K562 (cell line): Measurements from ENCODE around the gene ZBTB9. TPM values are rescaled to one million over a fixed set of nuclear protein-coding genes. Genes with fewer than 3 reads are reported as not detected.
"Not testable (repeated sequence)": the region's sequence is repeated elsewhere in the genome, so short reads cannot be mapped to it uniquely, and the experiment has no call there.

Experiments used
- ATAC-seq: fragments of 200-7000 bp; cut with Tn5 transposase; 3 replicates; pipeline ENCODE4 v1.9.1; 2020; ENCODE audit warnings: moderate library complexity
- BruUV-seq: library from RNA; stranded (reverse); fragments of 400-500 nt; replicated peaks from 2 replicates; lab custom pipeline; 2021; lab: Mats Ljungman, UMichigan
- CTCF ChIA-PET: fragments of 300-600 bp; formaldehyde crosslinking; extraction: SDS; loops from one replicate; lab custom pipeline; 2021; ENCODE audit warnings: low intra/inter-chr PET ratio; lab: Yijun Ruan, JAX
- POLR2A ChIA-PET: fragments of 300-600, 350-650 bp; sonication (Branson Sonifier 250); formaldehyde crosslinking; extraction: SDS; loops from one replicate; lab custom pipeline; 2021; ENCODE audit warnings: antibody characterized with exemption, inconsistent platforms; lab: Yijun Ruan, JAX
- DNase-seq, 4 experiments: peaks; one replicate each; pipeline versions ENCODE4 v3.0.0 to v3.0.0-alpha.2; 2011 to 2018; ENCODE audit warnings: low spot score in 3 of 4, mixed read lengths in 3 of 4; ENCODE audit errors: extremely low read depth in 1 of 4
- FAIRE-seq: peaks from 2 replicates; lab custom pipeline; 2011; peaks lifted over from hg19 to GRCh38; lab: Jason Lieb, UNC
- H2AFZ ChIP-seq: 2 replicates; pipeline ENCODE4 v1.6.0; 2011; ENCODE audit warnings: low read depth, low read length, control low read depth, inconsistent platforms
- H3K27ac ChIP-seq: fragments of 200-600 bp; 3 replicates; pipeline ENCODE4 v1.8.0; 2011; ENCODE audit warnings: low read depth, mild to moderate bottlenecking, control low read depth, inconsistent platforms, low read length, moderate library complexity, mixed read lengths; ENCODE audit errors: extremely low read depth
- H3K27me3 ChIP-seq, 2 experiments: fragments of 300-600 bp in 1 of 2; 2 replicates in 1 of 2; 3 replicates in 1 of 2; pipeline versions ENCODE4 v1.6.0 to v1.8.0; 2011; ENCODE audit warnings: inconsistent platforms in 2 of 2, low read length in 2 of 2, mild to moderate bottlenecking in 1 of 2, mixed read lengths in 1 of 2, moderate library complexity in 1 of 2; ENCODE audit not compliant: control insufficient read depth in 2 of 2, insufficient read depth in 2 of 2
- H3K36me3 ChIP-seq: fragments of 300-600 bp; 3 replicates; pipeline ENCODE4 v1.8.0; 2011; ENCODE audit warnings: mild to moderate bottlenecking, low read length, inconsistent platforms; ENCODE audit not compliant: control insufficient read depth, insufficient read depth
- H3K4me1 ChIP-seq, 2 experiments: fragments of 200-600 bp in 1 of 2; replicated peaks in 1 of 2; 2 replicates in 1 of 2; 3 replicates in 1 of 2; pipeline versions ENCODE4 v1.5.1 to v1.8.0; 2011; ENCODE audit warnings: inconsistent platforms in 2 of 2, low read length in 2 of 2, mild to moderate bottlenecking in 1 of 2, mixed read lengths in 1 of 2, moderate library complexity in 1 of 2; ENCODE audit not compliant: control insufficient read depth in 2 of 2, insufficient read depth in 2 of 2
- H3K4me2 ChIP-seq: 2 replicates; pipeline ENCODE4 v1.6.1; 2011; ENCODE audit warnings: low read length, control low read depth, inconsistent platforms, mixed read lengths; ENCODE audit not compliant: insufficient read depth
- H3K4me3 ChIP-seq: fragments of 200-600 bp; sonication (generic), shearing (Covaris generic); 2 replicates; pipeline ENCODE4 v1.5.1; 2016; ENCODE audit warnings: control low read depth, inconsistent platforms
- H3K79me2 ChIP-seq: fragments of 200-600 bp; 3 replicates; pipeline ENCODE4 v1.8.0; 2011; ENCODE audit warnings: low read length, inconsistent platforms; ENCODE audit not compliant: control insufficient read depth, insufficient read depth
- H3K9ac ChIP-seq, 2 experiments: 2 replicates each; pipeline versions ENCODE4 v1.6.0 to v1.6.1; 2011; ENCODE audit warnings: low read depth in 2 of 2, low read length in 2 of 2, control low read depth in 1 of 2, inconsistent platforms in 1 of 2, mild to moderate bottlenecking in 1 of 2, mixed read lengths in 1 of 2; ENCODE audit not compliant: insufficient read depth in 1 of 2
- H3K9me1 ChIP-seq: one replicate; pipeline ENCODE4 v1.6.0; 2011; ENCODE audit warnings: inconsistent platforms, mild to moderate bottlenecking, low read length, moderate library complexity; ENCODE audit not compliant: control insufficient read depth, insufficient read depth
- H3K9me3 ChIP-seq: replicated peaks from 2 replicates; pipeline ENCODE4 v1.5.1; 2011; ENCODE audit warnings: low read depth, low read length, inconsistent platforms; ENCODE audit not compliant: control insufficient read depth, insufficient read depth
- H4K20me1 ChIP-seq: replicated peaks from 2 replicates; pipeline ENCODE4 v1.6.1; 2011; ENCODE audit warnings: low read length, inconsistent platforms, mixed read lengths; ENCODE audit not compliant: control insufficient read depth, insufficient read depth
- DACH1 ChIP-seq: fragments of 450-650 bp; IDR thresholded peaks from 2 replicates; pipeline ENCODE4 v1.6.1; 2018; ENCODE audit not compliant: partially characterized antibody
- TRIM24 ChIP-seq, 2 experiments: fragments of 450-650 bp; IDR thresholded peaks; 2 replicates each; pipeline ENCODE4 v1.6.1; 2016
- TRIM28 ChIP-seq: fragments of 450-650 bp; IDR thresholded peaks from 2 replicates; pipeline ENCODE4 v1.6.1; 2017
- WGBS: fragments of 100-300 bp; shearing (Covaris generic); methylation state at CpG from one replicate; pipeline ENCODE4 v1.1.6; 2016; ENCODE audit warnings: low coverage, mixed read lengths; ENCODE audit not compliant: insufficient coverage; ENCODE audit errors: missing lambda C conversion rate; 5-methylcytosine and 5-hydroxymethylcytosine counted together
- in situ Hi-C: fragments of 300-500 bp; cut with MboI; formaldehyde crosslinking; loops from 4 replicates; pipeline ENCODE4 v1.15.0; 2018; ENCODE audit warnings: inconsistent platforms, mixed read lengths
- intact Hi-C: fragments of 100-400 bp; cut with micrococcal nuclease; formaldehyde crosslinking; loops from 2 replicates; pipeline ENCODE4 v1.14.2; 2022
- polyA plus RNA-seq, 8 experiments: library from polyadenylated mRNA; depleted of rRNA in 4 of 8; stranded (reverse) in 5 of 8; unstranded in 3 of 8; fragments of >200 nt; fragmentation: Nextera tagmentation in 2 of 8; fragmentation: Illumina TruSeq in 1 of 8; extraction: Ambion mirVana in 2 of 8; extraction: Trizol in 1 of 8; gene quantifications; 2 replicates each; pipeline versions ENCODE4 v1.2.1 to v1.2.3, GENCODE V29; 2011 to 2014; ENCODE audit warnings: inconsistent platforms in 1 of 8, missing spikeins in 1 of 8
- total RNA-seq, 7 experiments: library from RNA; depleted of rRNA in 6 of 7; stranded (reverse); fragments of >200 nt in 6 of 7; fragmentation: Illumina TruSeq in 2 of 7; extraction: Trizol in 2 of 7; gene quantifications; 2 replicates each; pipeline versions ENCODE4 v1.2.1 to v1.2.3, GENCODE V29; 2011 to 2021; ENCODE audit warnings: low replicate concordance in 1 of 7
- TF ChIP-seq, protein P1 (sequence below): fragments of 450-650 bp; IDR thresholded peaks from 2 replicates; pipeline ENCODE4 v1.6.1; 2018; ENCODE audit warnings: mild to moderate bottlenecking, low read depth; ENCODE audit not compliant: partially characterized antibody
- TF ChIP-seq, protein P2 (sequence below): IDR thresholded peaks from 3 replicates; pipeline ENCODE4 v1.6.1; 2011; ENCODE audit warnings: borderline replicate concordance, mild to moderate bottlenecking, moderate library complexity; ENCODE audit not compliant: insufficient read length; ENCODE audit errors: extremely low read depth

The ZBTB9 gene
- total and polyA plus RNA-seq, 9 of the 15 experiments (the other 6 are each of a cell fraction or from before 2014, with no cell fraction given): 1.9 to 19.5 (median 10.4) TPM

DNA sequence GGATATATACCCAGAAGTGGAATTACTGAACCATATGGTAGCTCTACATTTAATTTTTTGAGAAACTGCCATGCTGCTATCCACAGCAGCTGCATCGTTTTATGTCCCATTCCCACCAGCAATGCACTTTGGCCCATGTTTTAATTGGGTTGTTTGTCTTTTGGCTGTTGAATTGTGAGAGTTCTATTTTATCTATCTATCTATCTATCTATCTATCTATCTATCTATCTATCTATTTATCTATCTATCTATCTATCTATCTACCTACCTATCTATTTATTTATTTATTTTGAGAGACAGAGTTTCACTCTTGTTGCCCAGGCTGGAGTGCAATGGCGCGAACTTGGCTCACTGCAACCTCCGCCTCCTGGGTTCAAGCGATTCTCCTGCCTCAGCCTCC lies 28.2 kb downstream of the ZBTB9 start:
- POLR2A ChIA-PET, CTCF ChIA-PET, H3K4me1 ChIP-seq, BruUV-seq, H3K36me3 ChIP-seq, H2AFZ ChIP-seq, H3K9ac ChIP-seq, H3K9me1 ChIP-seq, H3K27ac ChIP-seq, H4K20me1 ChIP-seq, FAIRE-seq, H3K4me2 ChIP-seq, ATAC-seq, DNase-seq, H3K79me2 ChIP-seq, in situ Hi-C loops, H3K27me3 ChIP-seq, H3K4me3 ChIP-seq, H3K9me3 ChIP-seq, intact Hi-C loops: not testable (repeated sequence)
- 60% methylated on average over 5 of the region's 5 CpGs for WGBS
- TF ChIP-seq DACH1: peak; percentile 93

DNA sequence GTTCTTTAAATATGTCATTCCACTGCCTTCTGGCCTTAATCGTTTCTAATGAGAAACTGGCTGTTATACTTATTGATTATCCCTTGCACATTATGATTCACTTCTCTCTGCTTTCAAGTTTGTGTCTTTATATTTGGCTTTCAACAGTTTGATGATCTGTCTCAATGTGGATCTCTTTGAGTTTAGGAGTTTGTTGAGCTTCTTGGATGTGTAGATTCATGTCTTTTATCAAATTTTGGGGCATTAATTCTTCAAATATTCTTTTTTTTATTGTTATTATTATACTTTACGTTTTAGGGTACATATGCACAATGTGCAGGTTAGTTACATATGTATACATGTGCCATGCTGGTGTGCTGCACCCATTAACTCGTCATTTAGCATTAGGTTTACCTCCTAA lies 29.3 kb downstream of the ZBTB9 start:
- WGBS: 8% methylated on average over 2 of the region's 3 CpGs
- CTCF ChIA-PET: no interaction called here
- TF ChIP-seq, protein P1, sequence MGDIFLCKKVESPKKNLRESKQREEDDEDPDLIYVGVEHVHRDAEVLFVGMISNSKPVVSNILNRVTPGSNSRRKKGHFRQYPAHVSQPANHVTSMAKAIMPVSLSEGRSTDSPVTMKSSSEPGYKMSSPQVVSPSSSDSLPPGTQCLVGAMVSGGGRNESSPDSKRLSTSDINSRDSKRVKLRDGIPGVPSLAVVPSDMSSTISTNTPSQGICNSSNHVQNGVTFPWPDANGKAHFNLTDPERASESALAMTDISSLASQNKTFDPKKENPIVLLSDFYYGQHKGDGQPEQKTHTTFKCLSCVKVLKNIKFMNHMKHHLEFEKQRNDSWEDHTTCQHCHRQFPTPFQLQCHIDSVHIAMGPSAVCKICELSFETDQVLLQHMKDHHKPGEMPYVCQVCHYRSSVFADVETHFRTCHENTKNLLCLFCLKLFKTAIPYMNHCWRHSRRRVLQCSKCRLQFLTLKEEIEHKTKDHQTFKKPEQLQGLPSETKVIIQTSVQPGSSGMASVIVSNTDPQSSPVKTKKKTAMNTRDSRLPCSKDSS: peak; percentile 14
- TF ChIP-seq TRIM24 (IDR thresholded peaks at IDR 0.05) (0 out of 4 replicates have a peak, but pooled peaks of 1 of the 2 experiments have one; percentile 12), TRIM28 (0 out of 2 replicates have a peak, but pooled peaks have one; percentile 36)
- TF ChIP-seq, protein P2, sequence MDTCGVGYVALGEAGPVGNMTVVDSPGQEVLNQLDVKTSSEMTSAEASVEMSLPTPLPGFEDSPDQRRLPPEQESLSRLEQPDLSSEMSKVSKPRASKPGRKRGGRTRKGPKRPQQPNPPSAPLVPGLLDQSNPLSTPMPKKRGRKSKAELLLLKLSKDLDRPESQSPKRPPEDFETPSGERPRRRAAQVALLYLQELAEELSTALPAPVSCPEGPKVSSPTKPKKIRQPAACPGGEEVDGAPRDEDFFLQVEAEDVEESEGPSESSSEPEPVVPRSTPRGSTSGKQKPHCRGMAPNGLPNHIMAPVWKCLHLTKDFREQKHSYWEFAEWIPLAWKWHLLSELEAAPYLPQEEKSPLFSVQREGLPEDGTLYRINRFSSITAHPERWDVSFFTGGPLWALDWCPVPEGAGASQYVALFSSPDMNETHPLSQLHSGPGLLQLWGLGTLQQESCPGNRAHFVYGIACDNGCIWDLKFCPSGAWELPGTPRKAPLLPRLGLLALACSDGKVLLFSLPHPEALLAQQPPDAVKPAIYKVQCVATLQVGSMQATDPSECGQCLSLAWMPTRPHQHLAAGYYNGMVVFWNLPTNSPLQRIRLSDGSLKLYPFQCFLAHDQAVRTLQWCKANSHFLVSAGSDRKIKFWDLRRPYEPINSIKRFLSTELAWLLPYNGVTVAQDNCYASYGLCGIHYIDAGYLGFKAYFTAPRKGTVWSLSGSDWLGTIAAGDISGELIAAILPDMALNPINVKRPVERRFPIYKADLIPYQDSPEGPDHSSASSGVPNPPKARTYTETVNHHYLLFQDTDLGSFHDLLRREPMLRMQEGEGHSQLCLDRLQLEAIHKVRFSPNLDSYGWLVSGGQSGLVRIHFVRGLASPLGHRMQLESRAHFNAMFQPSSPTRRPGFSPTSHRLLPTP: no peak
- Histone ChIP-seq H3K27ac (no peak overlapping the region), H3K4me2 (no peak overlapping the region), H3K4me3 (no peak overlapping the region), H3K9me3 (no peaks in the 10 kb centered on the region), H4K20me1 (no peaks in the 10 kb centered on the region), H3K79me2 (no peaks in the 10 kb centered on the region), H3K4me1 (peaks cover 7 to 12% of the 10 kb centered on the region in 2 experiments; a peak in 4 of 5 replicates), H3K9ac (no peak overlapping the region), H3K36me3 (no peaks in the 10 kb centered on the region), H3K27me3 (no peaks in the 10 kb centered on the region), H2AFZ (no peak overlapping the region), H3K9me1 (no peaks in the 10 kb centered on the region)
- no TSS peak for BruUV-seq
- in situ Hi-C loops: no loop called here
- POLR2A ChIA-PET: interaction anchor here (0.6 kb wide), 1 partner anchor 14 kb away, joined by 3 read pairs; no protein-coding TSS in a partner anchor
- no peak for FAIRE-seq
- no peak for DNase-seq
- ATAC-seq: no peak
- intact Hi-C loops: no loop called here
